ENCODE data around the gene PPFIA1.

DNA sequence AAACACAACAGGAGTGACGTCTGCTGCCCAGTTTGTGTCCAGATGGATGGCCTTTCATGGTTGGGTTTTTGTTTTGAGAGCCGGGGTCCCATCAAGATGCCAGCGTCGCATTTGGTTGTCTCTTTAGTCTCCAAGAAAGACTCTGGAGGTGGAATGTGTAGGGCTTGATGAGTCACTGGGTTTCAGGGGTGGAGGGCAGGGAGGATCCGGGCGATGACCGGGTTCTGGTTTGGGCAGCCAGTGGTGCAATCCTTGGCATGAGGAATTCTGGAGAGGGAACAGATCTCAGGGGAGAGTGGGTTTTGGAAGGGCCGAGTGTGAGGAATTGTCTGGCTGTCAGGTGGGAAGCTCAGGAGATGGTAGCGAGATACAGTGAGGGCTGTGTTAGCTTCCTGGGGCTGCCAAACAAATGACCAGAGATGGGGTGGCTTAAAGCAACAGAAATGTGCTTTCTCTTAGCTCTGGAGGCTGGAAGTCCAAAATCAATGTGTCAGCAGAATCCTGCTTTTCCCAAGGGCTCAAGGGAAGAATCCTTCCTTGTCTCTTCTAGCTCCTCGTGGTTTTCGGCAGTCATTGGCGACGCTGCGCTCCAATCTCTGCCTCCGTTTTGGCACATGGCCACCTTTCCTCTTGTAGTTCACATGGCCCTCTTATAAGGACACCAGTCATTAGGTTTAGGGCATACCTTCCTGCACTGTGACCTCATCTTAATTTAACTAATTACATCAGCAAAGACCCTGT lies 26.4 kb upstream of the PPFIA1 start:
- TF ChIP-seq CREB1 (IDR thresholded peaks at IDR 0.05; ENCODE audit: low read depth) (no peak), ZBTB7A (IDR thresholded peaks at IDR 0.05; ENCODE audit: low read depth) (no peak), EP300 (IDR thresholded peaks at IDR 0.05; ENCODE audit: borderline replicate concordance) (no peak), NFIC (IDR thresholded peaks at IDR 0.05) (no peak), RAD21 (IDR thresholded peaks at IDR 0.05; ENCODE audit: low read depth) (no peak), TAF1 (IDR thresholded peaks at IDR 0.05; ENCODE audit: low read depth) (no peak), CEBPB (IDR thresholded peaks at IDR 0.05) (no peak), TCF12 (IDR thresholded peaks at IDR 0.05; ENCODE audit: low read depth) (no peak), FOXM1 (IDR thresholded peaks at IDR 0.05; ENCODE audit: borderline replicate concordance, low read depth) (no peak)
- TF ChIP-seq, protein P1, sequence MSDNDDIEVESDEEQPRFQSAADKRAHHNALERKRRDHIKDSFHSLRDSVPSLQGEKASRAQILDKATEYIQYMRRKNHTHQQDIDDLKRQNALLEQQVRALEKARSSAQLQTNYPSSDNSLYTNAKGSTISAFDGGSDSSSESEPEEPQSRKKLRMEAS (IDR thresholded peaks at IDR 0.05): no peak
- TF ChIP-seq, protein P2, sequence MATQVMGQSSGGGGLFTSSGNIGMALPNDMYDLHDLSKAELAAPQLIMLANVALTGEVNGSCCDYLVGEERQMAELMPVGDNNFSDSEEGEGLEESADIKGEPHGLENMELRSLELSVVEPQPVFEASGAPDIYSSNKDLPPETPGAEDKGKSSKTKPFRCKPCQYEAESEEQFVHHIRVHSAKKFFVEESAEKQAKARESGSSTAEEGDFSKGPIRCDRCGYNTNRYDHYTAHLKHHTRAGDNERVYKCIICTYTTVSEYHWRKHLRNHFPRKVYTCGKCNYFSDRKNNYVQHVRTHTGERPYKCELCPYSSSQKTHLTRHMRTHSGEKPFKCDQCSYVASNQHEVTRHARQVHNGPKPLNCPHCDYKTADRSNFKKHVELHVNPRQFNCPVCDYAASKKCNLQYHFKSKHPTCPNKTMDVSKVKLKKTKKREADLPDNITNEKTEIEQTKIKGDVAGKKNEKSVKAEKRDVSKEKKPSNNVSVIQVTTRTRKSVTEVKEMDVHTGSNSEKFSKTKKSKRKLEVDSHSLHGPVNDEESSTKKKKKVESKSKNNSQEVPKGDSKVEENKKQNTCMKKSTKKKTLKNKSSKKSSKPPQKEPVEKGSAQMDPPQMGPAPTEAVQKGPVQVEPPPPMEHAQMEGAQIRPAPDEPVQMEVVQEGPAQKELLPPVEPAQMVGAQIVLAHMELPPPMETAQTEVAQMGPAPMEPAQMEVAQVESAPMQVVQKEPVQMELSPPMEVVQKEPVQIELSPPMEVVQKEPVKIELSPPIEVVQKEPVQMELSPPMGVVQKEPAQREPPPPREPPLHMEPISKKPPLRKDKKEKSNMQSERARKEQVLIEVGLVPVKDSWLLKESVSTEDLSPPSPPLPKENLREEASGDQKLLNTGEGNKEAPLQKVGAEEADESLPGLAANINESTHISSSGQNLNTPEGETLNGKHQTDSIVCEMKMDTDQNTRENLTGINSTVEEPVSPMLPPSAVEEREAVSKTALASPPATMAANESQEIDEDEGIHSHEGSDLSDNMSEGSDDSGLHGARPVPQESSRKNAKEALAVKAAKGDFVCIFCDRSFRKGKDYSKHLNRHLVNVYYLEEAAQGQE (IDR thresholded peaks at IDR 0.05; ENCODE audit: low read depth): no peak
